GM21526 (cell line): ENCODE data around the gene NOMO2.
"Not testable (repeated sequence)": the region's sequence is repeated elsewhere in the genome, so short reads cannot be mapped to it uniquely, and the experiment has no call there.

Experiments used
- ATAC-seq: cut with Tn5 transposase; IDR thresholded peaks from one replicate; pipeline ENCODE4 v1.9.1; 2021; ENCODE audit warnings: moderate library complexity; ENCODE audit not compliant: unreplicated experiment, low FRiP score

Gene NOMO2

GRCh38 chr16:18522637-18523036 is 39.3 kb downstream of the NOMO2 start:
- ATAC-seq = not testable (repeated sequence)

DNA sequence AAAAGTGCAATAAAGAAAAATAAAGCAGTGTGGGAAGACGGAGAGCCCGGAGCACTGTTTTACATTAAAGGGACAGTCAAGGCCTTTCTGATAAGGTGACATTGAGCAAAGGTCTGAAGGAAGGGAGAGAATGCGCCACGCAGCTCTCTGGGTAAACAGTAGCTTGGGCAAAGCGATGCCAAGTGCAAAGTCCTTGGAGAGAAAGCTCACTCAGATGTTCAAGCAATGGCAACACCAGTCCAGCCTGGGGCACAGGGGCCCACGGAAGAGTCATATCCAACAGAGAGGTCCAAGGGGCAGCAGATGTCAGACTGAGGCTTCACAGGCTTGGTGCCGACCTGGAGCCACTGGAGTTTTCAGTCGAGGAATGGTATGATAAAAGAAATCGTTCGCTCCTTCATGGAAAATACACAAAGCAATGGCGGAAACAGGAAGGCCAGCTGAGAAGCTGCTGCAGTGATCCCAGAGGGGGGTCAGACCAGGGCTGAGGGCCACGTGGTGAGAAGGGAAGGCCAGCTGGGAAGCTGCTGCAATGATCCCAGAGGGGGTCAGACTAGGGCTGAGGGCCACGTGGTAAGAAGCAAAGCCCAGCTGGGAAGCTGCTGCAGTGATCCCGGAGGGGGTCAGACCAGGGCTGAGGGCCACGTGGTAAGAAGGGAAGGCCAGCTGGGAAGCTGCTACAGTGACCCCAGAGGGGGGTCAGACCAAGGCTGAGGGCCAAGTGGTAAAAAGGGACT is 40.3 kb downstream of the NOMO2 start:
- not testable (repeated sequence) for ATAC-seq

DNA sequence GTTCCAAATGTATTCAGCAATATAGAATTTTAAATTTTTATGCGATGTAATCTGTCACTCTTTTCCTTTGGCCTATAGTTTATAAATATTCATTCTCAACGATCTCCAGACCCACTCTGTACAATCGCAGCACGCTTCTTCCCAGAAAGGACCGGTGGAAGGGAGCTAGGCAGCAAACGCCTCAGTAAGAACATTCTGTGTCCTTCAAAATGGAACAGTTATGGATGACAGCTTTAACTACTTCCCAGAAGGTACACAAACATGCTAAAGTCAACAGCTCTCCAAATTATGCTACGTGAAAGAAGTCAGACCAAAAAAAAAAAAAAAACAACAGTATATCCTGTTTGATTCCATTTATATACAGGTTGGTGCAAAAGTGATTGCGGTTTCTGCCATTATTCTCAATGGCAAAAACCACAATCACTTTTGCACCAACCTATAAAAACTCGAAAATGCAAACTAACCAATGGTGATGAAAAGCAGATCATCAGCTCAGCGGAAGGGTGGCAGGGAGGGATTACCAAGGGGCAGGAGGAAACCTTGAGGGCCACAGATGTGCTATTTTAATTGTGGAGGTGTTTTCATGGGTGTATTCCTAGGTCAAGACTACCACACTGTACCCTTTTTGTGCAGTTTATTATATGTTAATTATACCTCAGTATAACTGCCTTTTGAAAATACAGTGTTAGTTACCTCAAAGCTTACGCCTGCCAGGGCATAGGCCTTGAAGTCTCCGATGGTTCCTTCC is 43.2 kb downstream of the NOMO2 start:
- ATAC-seq = not testable (repeated sequence)

- ATAC-seq = not testable (repeated sequence)
These were observed 63.5 kb downstream of the NOMO2 start for GRCh38 chr16:18498430-18498829.

DNA sequence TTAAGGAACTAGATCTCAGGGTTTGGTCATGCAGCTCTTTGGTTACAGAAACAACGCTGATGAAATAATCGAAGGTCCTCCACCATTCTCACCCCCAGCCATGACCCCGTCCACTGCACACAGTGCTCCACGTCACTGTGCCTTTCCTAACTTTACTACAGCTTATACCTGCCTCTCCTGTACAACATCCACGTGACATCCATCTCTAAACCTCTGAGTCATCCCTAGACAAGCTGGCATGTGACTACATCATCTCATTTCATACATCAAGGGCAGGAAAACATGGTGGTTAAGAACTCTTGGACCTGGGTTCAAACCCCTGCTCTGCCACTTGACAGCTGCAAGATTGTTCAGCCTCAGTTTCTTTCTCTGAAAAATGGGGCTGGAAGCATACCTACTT is 64.9 kb downstream of the NOMO2 start:
- ATAC-seq = not testable (repeated sequence)

DNA sequence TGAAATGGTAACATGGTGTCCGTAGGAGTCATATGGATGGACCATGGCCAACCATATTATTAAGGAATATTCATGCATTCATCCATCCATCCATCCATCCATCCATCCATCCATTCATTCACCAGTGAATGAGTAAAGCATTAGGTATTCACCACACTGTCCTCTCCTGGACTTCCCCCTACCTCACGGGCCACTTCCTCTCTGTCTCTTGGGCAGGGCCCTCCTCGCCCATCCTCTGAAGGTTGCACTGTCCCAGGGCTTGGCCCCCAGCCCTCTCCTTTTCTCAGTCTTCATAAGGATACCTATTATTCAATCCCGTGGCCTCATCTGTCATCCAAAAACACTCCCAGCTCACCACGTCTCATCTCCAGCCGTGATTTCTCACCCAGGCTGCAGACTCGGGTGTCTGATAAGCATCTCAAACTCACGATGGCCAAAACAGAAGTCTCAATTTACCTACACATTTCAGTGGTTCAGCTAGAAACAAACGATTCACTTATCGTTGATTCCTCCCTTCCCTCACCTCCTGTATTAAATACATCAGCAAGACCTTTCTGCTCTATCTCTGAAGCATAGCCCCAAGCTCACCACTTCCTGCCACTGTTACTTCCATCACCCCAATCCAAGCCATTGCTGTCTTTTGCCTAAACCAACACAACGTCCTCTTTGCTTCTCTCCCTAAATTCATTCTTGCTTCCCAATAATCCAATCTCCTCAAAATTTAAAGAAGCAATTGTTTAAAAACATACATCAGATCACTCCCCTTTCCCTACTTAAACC is 69.6 kb downstream of the NOMO2 start:
- ATAC-seq = not testable (repeated sequence)

DNA sequence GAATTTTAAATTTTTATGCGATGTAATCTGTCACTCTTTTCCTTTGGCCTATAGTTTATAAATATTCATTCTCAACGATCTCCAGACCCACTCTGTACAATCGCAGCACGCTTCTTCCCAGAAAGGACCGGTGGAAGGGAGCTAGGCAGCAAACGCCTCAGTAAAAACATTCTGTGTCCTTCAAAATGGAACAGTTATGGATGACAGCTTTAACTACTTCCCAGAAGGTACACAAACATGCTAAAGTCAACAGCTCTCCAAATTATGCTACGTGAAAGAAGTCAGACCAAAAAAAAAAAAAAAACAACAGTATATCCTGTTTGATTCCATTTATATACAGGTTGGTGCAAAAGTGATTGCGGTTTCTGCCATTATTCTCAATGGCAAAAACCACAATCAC is 125.9 kb downstream of the NOMO2 start:
- not testable (repeated sequence) for ATAC-seq

GRCh38 chr16:18415827-18416226 is 146.1 kb downstream of the NOMO2 start:
- not testable (repeated sequence) for ATAC-seq

GRCh38 chr16:18409532-18410293 is 152.2 kb downstream of the NOMO2 start:
- not testable (repeated sequence) for ATAC-seq

- not testable (repeated sequence) for ATAC-seq
These were observed 159.8 kb downstream of the NOMO2 start for GRCh38 chr16:18401851-18402657.

DNA sequence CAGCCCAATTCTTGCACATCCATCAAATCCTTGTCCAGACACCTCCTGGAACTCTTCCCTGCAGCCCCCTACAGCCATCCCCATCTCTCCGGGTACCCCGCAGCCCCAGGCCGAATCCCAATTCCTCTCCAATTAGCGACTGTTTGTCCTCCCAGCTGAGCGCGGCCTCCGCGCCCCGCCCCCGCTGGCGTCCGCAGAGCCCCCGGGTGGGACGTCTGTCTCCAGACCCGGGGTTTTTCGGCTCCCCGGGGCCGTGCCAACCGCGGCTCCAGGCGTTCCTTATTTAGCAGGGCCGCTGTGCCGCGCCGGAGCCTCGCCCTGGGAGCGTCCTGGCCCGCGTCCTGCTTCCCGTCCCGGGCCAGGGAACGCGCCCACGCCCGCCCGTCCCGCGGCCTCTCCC is 160.7 kb downstream of the NOMO2 start:
- not testable (repeated sequence) for ATAC-seq

DNA sequence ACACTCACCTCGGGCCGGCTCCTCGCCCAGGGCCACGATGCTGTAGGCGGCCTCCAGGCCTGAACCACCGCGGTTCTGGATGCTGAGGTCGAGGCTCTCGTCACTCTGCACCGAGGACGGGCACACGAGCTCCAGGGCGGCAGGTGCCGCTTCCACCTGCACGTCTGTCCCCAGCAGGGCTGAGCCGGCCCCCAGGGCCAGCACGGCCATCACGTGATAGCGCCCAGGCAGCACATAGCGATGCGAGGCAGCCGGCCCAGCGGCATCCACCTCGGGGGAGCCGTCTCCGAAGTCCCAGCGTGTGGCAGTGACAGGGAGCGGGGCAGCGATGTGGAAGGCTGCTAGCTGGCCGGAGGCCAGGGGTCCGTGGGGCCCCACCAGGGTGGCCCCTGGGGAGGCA is 167.5 kb downstream of the NOMO2 start:
- not testable (repeated sequence) for ATAC-seq

DNA sequence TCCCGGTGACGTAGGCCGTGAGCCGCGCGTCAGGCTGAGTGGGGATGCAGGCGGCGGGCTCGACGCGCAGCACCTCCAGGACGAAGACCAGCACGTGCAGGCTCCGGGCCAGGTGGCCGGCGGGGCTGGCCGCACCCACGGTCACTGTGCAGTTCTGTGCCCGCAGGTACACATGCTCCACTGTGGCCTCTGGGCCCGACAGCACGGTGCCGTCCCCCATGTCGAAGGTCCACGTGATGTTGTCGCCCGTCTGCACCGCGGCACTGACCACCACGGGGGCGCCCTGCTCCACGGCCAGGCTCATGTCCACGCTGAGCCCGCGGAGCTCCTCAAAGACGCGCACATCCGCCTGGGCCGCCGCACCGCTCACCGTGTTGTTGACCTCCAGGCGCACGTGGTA is 174.1 kb downstream of the NOMO2 start:
- ATAC-seq = not testable (repeated sequence)

GRCh38 chr16:18386517-18386916 is 175.4 kb downstream of the NOMO2 start:
- ATAC-seq = not testable (repeated sequence)

- ATAC-seq = not testable (repeated sequence)
These were observed 176.6 kb downstream of the NOMO2 start for GRCh38 chr16:18385285-18385684.

GRCh38 chr16:18384869-18385268 is 177.0 kb downstream of the NOMO2 start:
- ATAC-seq = not testable (repeated sequence)

- not testable (repeated sequence) for ATAC-seq
These were observed 177.7 kb downstream of the NOMO2 start for GRCh38 chr16:18384098-18384636.

- not testable (repeated sequence) for ATAC-seq
These were observed 179.2 kb downstream of the NOMO2 start for GRCh38 chr16:18382696-18383095.
